SU-DHL-6 (cell line): ENCODE results near the gene LDB3.

Experiments
- H2AFZ ChIP-seq: fragments of 200-600 bp; sonication (generic); 2 replicates; pipeline ENCODE4 v1.6.1; 2014; ENCODE audit warnings: low read depth, mild to moderate bottlenecking, moderate library complexity, mixed read lengths, antibody characterized with exemption, low read length; ENCODE audit not compliant: severe bottlenecking
- H3F3A ChIP-seq: fragments of 200-600 bp; shearing (Covaris generic); 2 replicates; pipeline ENCODE4 v1.6.0; 2016; ENCODE audit warnings: antibody characterized with exemption, mild to moderate bottlenecking; ENCODE audit not compliant: insufficient read depth
- H3K27ac ChIP-seq: fragments of 200-600 bp; sonication (generic); 2 replicates; pipeline ENCODE4 v1.5.1; 2016; ENCODE audit warnings: low read depth, mild to moderate bottlenecking, low read length, moderate library complexity, mixed read lengths
- H3K27me3 ChIP-seq: fragments of 200-600 bp; sonication (generic), shearing (Covaris generic); 2 replicates; pipeline ENCODE4 v1.6.0; 2014; ENCODE audit warnings: mild to moderate bottlenecking, low read length
- H3K36me3 ChIP-seq: fragments of 200-600 bp; sonication (generic); 2 replicates; pipeline ENCODE4 v1.6.1; 2014; ENCODE audit warnings: mild to moderate bottlenecking, low read length, mixed read lengths
- H3K4me2 ChIP-seq: fragments of 300-600, 200-600 bp; shearing (Covaris generic), sonication (generic); 2 replicates; pipeline ENCODE4 v1.6.0; 2014; ENCODE audit warnings: low read length, low read depth, mild to moderate bottlenecking; ENCODE audit not compliant: poor library complexity, severe bottlenecking
- H3K4me3 ChIP-seq: fragments of 200-600 bp; sonication (generic); 2 replicates; pipeline ENCODE4 v1.5.1; 2014; ENCODE audit warnings: antibody characterized with exemption, low read length, mild to moderate bottlenecking, mixed read lengths; ENCODE audit not compliant: insufficient read depth, poor library complexity, severe bottlenecking
- H3K79me2 ChIP-seq: fragments of 200-600 bp; sonication (generic); 2 replicates; pipeline ENCODE4 v1.6.1; 2014; ENCODE audit warnings: mild to moderate bottlenecking, low read length, moderate library complexity; ENCODE audit not compliant: insufficient read depth
- H3K9ac ChIP-seq: fragments of 200-600 bp; sonication (generic); 2 replicates; pipeline ENCODE4 v1.7.0; 2014; ENCODE audit warnings: mild to moderate bottlenecking, low read length
- H3K9me2 ChIP-seq: fragments of 200-600 bp; sonication (generic); replicated peaks from 2 replicates; pipeline ENCODE4 v1.6.1; 2014; ENCODE audit warnings: low read length; ENCODE audit not compliant: insufficient read depth
- H3K9me3 ChIP-seq: fragments of 200-600 bp; sonication (generic); 2 replicates; pipeline ENCODE4 v1.6.1; 2014; ENCODE audit warnings: low read length, mixed read lengths; ENCODE audit not compliant: insufficient read depth
- H4K20me1 ChIP-seq: fragments of 200-600 bp; sonication (generic); 2 replicates; pipeline ENCODE4 v1.6.1; 2014; ENCODE audit warnings: low read depth, mild to moderate bottlenecking, antibody characterized with exemption, low read length, moderate library complexity, mixed read lengths
- CTCF ChIP-seq: fragments of 200-600 bp; sonication (generic); IDR thresholded peaks from one replicate; pipeline ENCODE4 v1.5.1; 2017; ENCODE audit warnings: antibody characterized with exemption, mild to moderate bottlenecking, low read length, moderate library complexity; ENCODE audit not compliant: insufficient read depth, poor library complexity, severe bottlenecking
- EZH2phosphoT487 ChIP-seq: fragments of 200-600 bp; sonication (generic), shearing (Covaris generic); conservative IDR thresholded peaks from 2 replicates; pipeline ENCODE4 v1.6.1; 2018; ENCODE audit warnings: mild to moderate bottlenecking, antibody characterized with exemption, low read length, moderate library complexity, mixed read lengths

The LDB3 gene

DNA sequence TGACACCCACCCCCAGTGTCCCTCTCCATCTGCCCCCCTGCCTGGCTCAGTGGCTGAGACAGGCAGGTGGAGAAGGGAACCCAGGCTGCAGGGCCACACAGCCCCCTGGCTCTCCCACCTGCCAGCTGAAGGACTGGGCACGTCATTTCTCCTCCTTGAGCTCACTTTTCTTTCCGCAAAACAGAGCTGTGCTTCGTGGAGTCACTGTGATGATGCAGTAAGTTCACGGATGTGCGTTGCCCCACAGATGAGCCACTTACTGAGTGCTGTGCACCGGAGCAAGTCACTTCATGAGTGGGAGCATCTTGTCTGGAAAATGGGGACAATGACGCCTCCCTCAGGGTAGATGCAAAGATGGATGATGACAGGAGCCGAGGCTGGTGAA, 11.3 kb upstream of the LDB3 start:
- no peaks in the 10 kb centered on the region for H4K20me1 ChIP-seq
- H3K4me2 ChIP-seq: no peak overlapping the region
- no peaks in the 10 kb centered on the region for H3K9me2 ChIP-seq
- no peaks in the 10 kb centered on the region for H3K27me3 ChIP-seq
- no peak overlapping the region for H3K9ac ChIP-seq
- H3K79me2 ChIP-seq: no peaks in the 10 kb centered on the region
- H3K4me3 ChIP-seq: no peak overlapping the region
- H3K27ac ChIP-seq: no peak overlapping the region
- no peaks in the 10 kb centered on the region for H3F3A ChIP-seq
- no peaks in the 10 kb centered on the region for H3K9me3 ChIP-seq
- H3K36me3 ChIP-seq: no peaks in the 10 kb centered on the region
- TF ChIP-seq EZH2phosphoT487: no peak
- no peak for TF ChIP-seq CTCF
- no peak overlapping the region for H2AFZ ChIP-seq

DNA sequence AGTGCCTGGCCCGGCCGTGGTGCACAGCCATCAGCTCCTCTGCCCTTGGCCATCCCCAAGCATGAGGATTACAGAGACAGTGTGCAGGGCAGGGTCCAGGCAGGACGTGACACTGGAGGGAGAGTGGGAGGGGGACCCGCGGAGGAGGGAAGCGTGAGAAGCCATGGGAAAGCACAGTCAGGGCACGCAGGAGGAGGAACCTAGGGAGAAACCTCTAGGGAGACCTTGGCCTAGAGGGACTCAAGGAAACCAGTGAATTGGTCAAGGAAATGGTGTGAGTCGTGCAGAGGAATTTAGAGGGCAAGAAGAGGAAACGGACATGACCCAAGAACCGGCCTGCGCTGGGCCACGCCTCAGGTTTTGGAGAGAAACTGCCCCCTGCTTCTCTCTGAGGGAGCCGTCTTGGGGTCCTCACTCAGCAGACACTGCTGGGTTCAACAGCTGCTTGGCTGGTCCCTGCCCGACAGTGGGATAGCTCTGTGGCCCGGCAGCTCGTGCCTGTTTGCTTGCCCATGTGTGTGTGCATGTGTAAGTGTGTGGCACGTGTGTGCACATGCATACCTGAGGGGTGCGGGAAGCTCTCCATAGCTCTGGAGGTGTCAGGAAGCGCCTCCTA, 10.8 kb upstream of the LDB3 start:
- no peaks in the 10 kb centered on the region for H3K36me3 ChIP-seq
- no peaks in the 10 kb centered on the region for H3K79me2 ChIP-seq
- no peak overlapping the region for H2AFZ ChIP-seq
- H3K27ac ChIP-seq: no peak overlapping the region
- no peaks in the 10 kb centered on the region for H3K9me3 ChIP-seq
- no peaks in the 10 kb centered on the region for H3K9me2 ChIP-seq
- H3K4me3 ChIP-seq: no peak overlapping the region
- H3K9ac ChIP-seq: no peak overlapping the region
- H3K27me3 ChIP-seq: no peaks in the 10 kb centered on the region
- TF ChIP-seq CTCF (no peak), EZH2phosphoT487 (no peak)
- no peaks in the 10 kb centered on the region for H4K20me1 ChIP-seq
- H3K4me2 ChIP-seq: no peak overlapping the region
- H3F3A ChIP-seq: no peaks in the 10 kb centered on the region

DNA sequence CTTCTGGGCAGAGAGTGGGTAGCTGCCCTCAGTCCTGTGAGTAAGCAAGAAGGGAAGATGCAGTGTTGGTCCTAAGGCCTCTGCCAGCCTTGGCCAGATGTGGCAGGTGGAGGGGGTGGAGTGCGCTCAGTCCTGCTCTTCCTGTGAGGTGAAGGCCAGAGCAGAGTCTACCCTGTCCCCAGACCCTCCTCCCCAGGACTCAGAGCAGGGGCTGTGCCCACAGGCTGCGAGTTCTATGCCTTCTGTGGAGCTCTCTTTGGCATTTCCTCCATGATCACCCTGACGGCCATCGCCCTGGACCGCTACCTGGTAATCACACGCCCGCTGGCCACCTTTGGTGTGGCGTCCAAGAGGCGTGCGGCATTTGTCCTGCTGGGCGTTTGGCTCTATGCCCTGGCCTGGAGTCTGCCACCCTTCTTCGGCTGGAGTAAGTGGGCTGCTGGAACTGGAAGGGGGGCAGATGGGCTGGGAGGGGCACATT, 10.0 kb upstream of the LDB3 start:
- no peak overlapping the region for H3K9ac ChIP-seq
- TF ChIP-seq CTCF (no peak), EZH2phosphoT487 (no peak)
- no peak overlapping the region for H3K4me2 ChIP-seq

More for the DNA sequence above, 10.0 kb upstream of the LDB3 start:
- H3K79me2 ChIP-seq: no peaks in the 10 kb centered on the region
- no peaks in the 10 kb centered on the region for H3K9me3 ChIP-seq
- no peaks in the 10 kb centered on the region for H3K36me3 ChIP-seq
- H4K20me1 ChIP-seq: no peaks in the 10 kb centered on the region
- no peaks in the 10 kb centered on the region for H3K9me2 ChIP-seq
- H3K27ac ChIP-seq: no peak overlapping the region
- H3K27me3 ChIP-seq: no peaks in the 10 kb centered on the region
- no peaks in the 10 kb centered on the region for H3F3A ChIP-seq
- H3K4me3 ChIP-seq: no peak overlapping the region
- no peak overlapping the region for H2AFZ ChIP-seq
